Right atrium auricular region (tissue), 2 donors: Measurements from ENCODE around the gene RSAD1. TPM values are rescaled to one million over a fixed set of nuclear protein-coding genes. Genes with fewer than 3 reads are reported as not detected.

Source experiments
- DNase-seq: peaks from one replicate; pipeline ENCODE4 v3.0.0-alpha.2; 2019; ENCODE audit warnings: low spot score
- H3K27ac ChIP-seq, 2 donors: fragments of 200-600 bp; sonication (generic); 1 replicate in 1 of 2; 2 replicates in 1 of 2; pipeline ENCODE4 v1.5.1; 2016 to 2019
- H3K27me3 ChIP-seq, 2 donors: fragments of 200-600 bp; sonication (generic); one replicate each; pipeline versions ENCODE4 v1.5.1 to v1.6.0; 2017 to 2019
- H3K36me3 ChIP-seq: fragments of 200-600 bp; sonication (generic); one replicate; pipeline ENCODE4 v1.5.1; 2016
- H3K4me1 ChIP-seq, 2 donors: fragments of 200-600 bp; sonication (generic); one replicate each; pipeline versions ENCODE4 v1.5.1 to v1.6.0; 2017 to 2019
- H3K4me3 ChIP-seq, 2 donors: fragments of 200-600 bp; sonication (generic); 1 replicate in 1 of 2; 2 replicates in 1 of 2; pipeline ENCODE4 v1.5.1; 2017 to 2019; ENCODE audit warnings: mild to moderate bottlenecking in 1 of 2, moderate library complexity in 1 of 2
- H3K9me3 ChIP-seq, 2 donors: fragments of 200-600 bp; sonication (generic); one replicate each; pipeline ENCODE4 v1.5.1; 2019
- total RNA-seq, 2 donors: library from RNA; depleted of rRNA; stranded (reverse); fragments of >200 nt; gene quantifications; one replicate each; pipeline ENCODE4 v1.1.0, GENCODE V29; 2016
- TF ChIP-seq, protein P1 (sequence below), 2 donors: fragments of 200-600 bp; sonication (generic); IDR thresholded peaks; one replicate each; pipeline ENCODE4 v1.5.1; 2019; ENCODE audit warnings: antibody characterized with exemption in 2 of 2

The RSAD1 gene
- total RNA-seq, 2 donors from 2014 or later, result 19.1 to 19.3 TPM

DNA sequence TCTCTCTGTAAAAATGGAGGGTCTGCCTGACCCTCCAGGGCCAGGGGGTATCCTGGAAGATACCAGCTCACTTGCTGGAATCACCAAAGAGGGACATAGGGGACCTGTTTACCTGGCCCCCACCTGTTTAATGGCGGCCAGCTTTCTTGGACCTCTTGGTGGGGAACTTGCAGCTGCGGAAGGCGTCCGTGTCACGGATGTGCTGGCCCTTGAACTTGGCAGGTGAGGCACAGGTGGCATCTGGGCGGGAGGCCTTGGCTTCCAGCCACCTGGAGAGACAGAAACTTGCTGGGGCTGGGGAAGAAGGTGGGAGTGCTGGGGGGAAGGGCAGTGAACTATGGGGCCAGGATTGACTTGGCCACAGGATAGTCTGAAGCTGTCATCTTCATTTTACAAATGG, 13.5 kb upstream of the RSAD1 start:
- Histone ChIP-seq H3K4me3 (no peak overlapping the region), H3K36me3 (peaks cover 6% of the 10 kb centered on the region), H3K27me3 (no peaks in the 10 kb centered on the region), H3K4me1 (peaks cover 0 to 17% of the 10 kb centered on the region in 2 donors), H3K9me3 (no peaks in the 10 kb centered on the region), H3K27ac (no peak overlapping the region)
- TF ChIP-seq, protein P1, sequence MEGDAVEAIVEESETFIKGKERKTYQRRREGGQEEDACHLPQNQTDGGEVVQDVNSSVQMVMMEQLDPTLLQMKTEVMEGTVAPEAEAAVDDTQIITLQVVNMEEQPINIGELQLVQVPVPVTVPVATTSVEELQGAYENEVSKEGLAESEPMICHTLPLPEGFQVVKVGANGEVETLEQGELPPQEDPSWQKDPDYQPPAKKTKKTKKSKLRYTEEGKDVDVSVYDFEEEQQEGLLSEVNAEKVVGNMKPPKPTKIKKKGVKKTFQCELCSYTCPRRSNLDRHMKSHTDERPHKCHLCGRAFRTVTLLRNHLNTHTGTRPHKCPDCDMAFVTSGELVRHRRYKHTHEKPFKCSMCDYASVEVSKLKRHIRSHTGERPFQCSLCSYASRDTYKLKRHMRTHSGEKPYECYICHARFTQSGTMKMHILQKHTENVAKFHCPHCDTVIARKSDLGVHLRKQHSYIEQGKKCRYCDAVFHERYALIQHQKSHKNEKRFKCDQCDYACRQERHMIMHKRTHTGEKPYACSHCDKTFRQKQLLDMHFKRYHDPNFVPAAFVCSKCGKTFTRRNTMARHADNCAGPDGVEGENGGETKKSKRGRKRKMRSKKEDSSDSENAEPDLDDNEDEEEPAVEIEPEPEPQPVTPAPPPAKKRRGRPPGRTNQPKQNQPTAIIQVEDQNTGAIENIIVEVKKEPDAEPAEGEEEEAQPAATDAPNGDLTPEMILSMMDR (IDR thresholded peaks at IDR 0.05), result no peak
- DNase-seq, result no peak

DNA sequence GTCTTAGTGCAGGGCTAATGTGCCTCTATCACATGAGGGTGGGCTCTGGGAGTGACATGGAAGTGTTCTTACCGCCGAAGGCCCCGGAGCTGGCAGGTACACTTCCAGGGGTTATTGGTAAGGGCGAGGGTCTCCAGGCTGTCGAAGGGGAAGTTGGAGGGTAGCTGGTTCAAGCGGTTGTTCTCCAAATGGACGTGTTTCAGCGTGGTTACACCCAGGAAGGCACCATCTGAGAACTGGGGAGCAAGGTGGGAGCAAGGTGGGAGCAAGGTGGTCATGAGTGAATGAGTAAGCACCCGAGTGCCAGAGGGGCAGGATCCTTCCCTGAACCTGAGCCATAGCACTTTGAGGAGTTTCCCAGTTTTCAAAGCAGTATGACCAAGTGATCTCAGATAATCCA, 13.0 kb upstream of the RSAD1 start:
- H3K27ac ChIP-seq, result no peak overlapping the region
- H3K4me3 ChIP-seq, result no peak overlapping the region
- peaks cover 0 to 17% of the 10 kb centered on the region in 2 donors for H3K4me1 ChIP-seq
- peaks cover 6% of the 10 kb centered on the region for H3K36me3 ChIP-seq
- no peaks in the 10 kb centered on the region for H3K27me3 ChIP-seq
- H3K9me3 ChIP-seq, result no peaks in the 10 kb centered on the region
- no peak for DNase-seq
- TF ChIP-seq, protein P1 (IDR thresholded peaks at IDR 0.05), result no peak

- Histone ChIP-seq H3K36me3 (peaks cover 6% of the 10 kb centered on the region), H3K4me3 (no peak overlapping the region), H3K4me1 (peaks cover 0 to 17% of the 10 kb centered on the region in 2 donors), H3K27me3 (no peaks in the 10 kb centered on the region), H3K27ac (no peak overlapping the region), H3K9me3 (no peaks in the 10 kb centered on the region)
- TF ChIP-seq, protein P1 (IDR thresholded peaks at IDR 0.05), result no peak
- no peak for DNase-seq
Observed at GRCh38 chr17:50466371-50467113, 12.1 kb upstream of the RSAD1 start.

GRCh38 chr17:50467114-50467854, 11.4 kb upstream of the RSAD1 start:
- no peak overlapping the region for H3K4me3 ChIP-seq
- no peaks in the 10 kb centered on the region for H3K9me3 ChIP-seq
- no peak for DNase-seq
- H3K27ac ChIP-seq, result no peak overlapping the region
- H3K4me1 ChIP-seq, result peaks cover 0 to 17% of the 10 kb centered on the region in 2 donors
- H3K27me3 ChIP-seq, result no peaks in the 10 kb centered on the region
- peaks cover 3% of the 10 kb centered on the region for H3K36me3 ChIP-seq
- TF ChIP-seq, protein P1 (IDR thresholded peaks at IDR 0.05), result no peak

DNA sequence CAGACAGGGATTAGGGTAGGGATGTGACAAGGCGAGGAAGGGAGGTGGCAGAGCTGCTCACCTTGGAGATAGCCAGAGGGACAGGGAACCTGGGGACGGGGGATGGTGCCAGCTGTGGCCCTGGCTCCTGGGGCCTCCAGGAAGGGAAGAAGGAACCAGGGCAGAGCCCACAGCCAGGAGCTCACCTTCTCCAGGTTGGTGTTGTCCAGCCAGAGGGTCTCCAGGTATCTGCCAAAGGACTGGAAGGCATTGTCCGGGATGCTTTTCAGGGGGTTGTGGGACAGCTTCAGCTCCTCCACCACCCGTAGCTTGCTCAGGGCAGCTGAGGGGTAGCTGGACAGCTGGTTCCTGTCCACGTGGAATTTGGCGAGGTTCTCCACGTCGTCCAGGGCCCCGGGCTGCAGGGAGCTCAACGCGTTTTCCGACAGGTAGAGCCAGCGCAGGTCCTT, 10.8 kb upstream of the RSAD1 start:
- H3K4me3 ChIP-seq, result no peak overlapping the region
- H3K27me3 ChIP-seq, result no peaks in the 10 kb centered on the region
- TF ChIP-seq, protein P1 (IDR thresholded peaks at IDR 0.05), result no peak
- peaks cover 0 to 17% of the 10 kb centered on the region in 2 donors for H3K4me1 ChIP-seq
- no peak for DNase-seq
- H3K9me3 ChIP-seq, result no peaks in the 10 kb centered on the region
- no peak overlapping the region for H3K27ac ChIP-seq
- no peaks in the 10 kb centered on the region for H3K36me3 ChIP-seq
